NCI-H774 (cell line): Measurements from ENCODE around the gene MMP24.
A peak's percentile ranks its signal among the peaks of the same experiment; 100 is the strongest.
"Not testable (repeated sequence)": the region's sequence is repeated elsewhere in the genome, so short reads cannot be mapped to it uniquely, and the experiment has no call there.

Experiments used
- DNase-seq: peaks from one replicate; lab custom pipeline; 2025; lab: John Stamatoyannopoulos, UW

The MMP24 gene

DNA sequence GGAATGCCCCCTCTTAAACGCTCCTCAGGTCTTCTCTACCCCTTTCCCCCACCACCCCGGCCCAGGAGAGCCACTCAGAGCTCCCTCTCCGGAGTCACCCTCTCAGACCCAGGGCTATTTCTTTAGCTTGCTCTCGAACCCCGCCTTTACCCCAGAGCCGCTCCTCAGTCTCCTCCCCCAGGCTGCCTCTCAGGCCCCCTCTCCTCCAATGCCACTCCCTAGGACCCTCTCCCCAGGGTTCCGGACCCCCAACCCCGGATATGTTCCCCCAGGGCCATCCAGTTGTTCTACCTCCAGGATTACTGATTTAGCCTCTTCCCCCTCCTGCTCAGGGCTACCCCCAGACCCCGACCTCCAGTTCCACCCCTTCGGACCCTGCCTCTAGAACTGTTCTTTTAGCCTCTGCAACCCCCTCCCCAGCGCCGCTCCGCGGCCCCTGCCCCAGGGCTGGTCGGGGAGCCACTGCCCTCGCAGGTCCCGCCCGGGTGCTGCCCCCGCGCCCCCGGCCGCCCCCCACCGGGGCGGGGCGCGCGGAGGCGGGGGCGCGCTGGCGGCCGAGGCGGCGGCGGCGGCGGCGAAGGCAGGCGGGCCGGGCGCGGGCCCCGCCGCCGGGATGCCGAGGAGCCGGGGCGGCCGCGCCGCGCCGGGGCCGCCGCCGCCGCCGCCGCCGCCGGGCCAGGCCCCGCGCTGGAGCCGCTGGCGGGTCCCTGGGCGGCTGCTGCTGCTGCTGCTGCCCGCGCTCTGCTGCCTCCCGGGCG is at the start of gene MMP24:
Gene MMP24, plus strand, starts transcription at position 565 of the 758 bp plus-strand sequence. Its CDS starts 49 bp downstream, at position 614.
- DNase-seq = no peak

DNA sequence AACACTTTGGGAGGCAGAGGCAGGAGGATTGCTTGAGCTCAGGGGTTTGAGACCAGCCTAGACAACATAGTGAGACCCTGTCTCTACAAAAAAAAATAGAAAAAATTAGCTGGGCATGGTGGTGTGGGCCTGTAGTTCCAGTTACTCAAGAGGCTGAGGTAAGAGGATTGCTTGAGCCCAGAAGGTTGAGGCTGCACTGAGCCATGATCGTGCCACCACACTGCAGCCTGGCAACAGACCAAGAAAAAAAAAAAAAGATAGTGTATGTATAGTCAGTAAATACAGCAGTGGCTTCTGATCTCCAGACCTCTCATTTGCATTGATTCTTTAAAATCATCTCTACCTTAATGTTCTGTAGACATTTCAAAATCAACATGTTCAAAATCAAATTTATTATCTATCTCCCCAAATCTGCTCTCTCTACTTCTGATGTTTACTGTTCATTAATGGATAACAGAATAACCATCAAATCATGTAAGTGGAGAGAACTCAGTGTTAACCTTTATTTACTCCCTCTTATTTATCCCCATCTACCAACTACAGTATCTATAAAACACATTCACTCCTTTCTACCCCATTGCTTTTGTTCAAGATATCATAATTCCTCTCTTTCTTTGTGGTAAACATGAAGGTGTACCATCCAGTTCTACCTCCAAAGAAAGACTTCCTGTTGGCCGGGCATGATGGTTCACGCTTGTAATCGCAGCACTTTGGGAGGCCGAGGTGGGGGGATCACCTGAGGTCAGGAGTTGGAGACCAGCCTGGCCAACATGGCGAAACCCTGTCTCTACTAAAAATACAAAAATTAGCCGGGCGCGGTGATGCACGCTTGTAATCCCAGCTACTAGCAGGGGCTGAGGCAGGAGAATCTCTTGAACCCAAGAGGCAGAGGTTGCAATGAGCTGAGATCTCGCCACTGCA is 46.9 kb upstream of the MMP24 start:
- DNase-seq = no peak

DNA sequence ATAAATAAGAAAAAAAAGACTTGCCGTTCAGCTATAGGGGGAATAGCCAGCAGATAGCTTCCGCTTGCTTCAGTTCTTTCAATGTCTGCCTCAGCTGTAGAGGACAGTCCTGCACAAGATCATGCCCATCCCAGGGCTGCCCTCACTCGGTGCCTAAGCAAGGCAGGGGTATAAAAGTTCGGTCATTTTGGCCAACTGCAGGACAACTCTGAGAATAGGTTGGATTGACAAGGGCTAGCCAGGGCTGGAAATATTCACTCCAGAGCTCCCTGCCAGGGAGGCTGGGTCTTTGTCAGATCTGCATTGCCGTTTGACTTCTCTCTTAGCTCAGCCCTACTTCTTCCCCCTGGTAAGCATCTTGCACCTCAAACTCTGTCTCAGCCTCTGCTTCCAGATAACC is 46.2 kb upstream of the MMP24 start:
- no peak for DNase-seq

DNA sequence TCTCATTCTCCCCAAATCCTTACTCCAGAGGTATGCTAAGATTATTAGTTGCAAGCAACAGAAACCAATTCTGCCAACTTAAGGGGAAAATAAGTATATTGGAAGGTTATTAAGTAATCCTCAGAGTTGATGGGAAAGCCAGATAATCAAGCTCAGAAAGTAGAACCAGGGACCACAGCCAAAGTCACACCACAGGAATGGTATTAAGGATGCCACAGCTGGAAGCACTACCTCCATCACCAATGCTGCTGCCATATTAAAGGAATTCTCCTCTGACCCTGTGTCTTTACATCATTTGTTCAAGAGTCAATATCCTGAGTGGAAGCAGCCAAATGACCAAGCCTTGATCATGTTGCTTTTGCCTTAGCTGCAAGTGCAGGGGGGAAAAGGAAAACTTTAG is 44.8 kb upstream of the MMP24 start:
- no peak for DNase-seq

DNA sequence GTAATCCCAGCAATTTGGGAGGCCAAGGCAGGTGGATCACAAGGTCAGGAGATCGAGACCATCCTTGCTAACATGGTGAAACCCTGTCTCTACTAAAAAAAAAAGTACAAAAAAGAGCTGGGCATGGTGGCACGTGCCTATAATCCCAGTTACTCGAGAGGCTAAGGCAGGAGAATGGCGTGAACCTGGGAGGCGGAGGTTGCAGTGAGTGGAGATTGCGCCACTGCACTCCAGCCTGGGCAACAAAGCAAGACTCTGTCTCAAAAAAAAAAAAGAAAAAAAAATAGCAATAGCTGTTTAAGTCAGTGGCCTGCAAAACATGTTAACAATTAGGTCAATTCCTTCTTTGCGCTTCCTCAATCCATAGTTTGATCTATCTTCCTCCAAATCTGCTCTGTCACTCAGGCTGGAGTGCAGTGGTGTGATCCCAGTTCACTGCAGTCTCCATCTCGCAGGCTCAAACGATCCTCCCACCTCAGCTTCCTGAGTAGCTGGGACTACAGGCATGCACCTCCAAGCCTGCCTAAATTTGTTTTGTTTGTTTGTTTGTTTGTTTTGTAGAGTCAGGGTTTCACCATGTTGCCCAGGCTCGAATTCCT is 39.7 kb upstream of the MMP24 start:
- DNase-seq = not testable (repeated sequence)

DNA sequence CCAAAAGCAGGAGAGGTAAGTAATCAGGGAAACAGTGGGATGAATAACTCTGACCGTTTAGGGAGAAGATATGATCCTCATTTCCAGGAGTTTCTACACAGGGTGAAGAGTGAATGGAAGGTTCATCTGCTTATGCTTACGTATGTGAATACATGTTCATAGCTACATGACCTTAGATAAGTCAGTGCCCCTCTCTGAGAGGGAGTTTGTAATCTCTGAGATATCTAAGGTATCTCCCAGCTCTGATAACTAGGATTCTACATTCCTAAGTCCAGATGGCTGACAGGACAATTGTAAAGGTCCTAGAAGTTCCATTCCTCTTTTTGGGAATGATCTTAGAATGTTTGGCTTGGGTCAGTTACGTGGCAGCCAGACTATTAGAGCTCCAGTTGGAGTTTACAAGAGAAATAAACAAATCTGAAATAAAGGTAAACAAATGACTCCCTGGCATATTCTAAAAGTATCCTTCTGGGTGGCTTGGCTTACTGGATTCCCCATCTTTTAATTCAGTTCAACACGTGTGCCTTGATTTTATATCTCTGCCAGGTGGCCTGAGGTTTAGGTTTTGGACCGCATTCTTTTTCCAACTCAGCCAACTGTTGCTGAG is 38.8 kb upstream of the MMP24 start:
- no peak for DNase-seq

DNA sequence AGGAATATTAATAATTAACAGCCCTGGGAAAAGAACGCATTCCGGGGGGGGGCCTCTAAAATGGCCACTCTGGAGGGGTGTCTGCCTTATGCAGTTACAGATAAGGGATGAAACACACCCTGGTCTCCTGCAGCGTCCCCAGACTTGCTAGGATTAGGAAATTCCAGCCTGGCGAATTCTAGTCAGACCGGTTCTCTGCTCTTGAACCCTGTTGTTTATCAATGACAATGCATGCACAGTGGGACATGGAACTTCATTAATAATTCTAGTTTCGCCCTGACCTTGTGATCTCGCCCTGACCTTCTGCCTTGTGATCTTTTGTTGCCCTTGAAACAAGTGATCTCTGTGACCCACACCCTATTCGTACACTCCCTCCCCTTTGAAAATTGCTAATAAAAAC is 37.3 kb upstream of the MMP24 start:
- not testable (repeated sequence) for DNase-seq

DNA sequence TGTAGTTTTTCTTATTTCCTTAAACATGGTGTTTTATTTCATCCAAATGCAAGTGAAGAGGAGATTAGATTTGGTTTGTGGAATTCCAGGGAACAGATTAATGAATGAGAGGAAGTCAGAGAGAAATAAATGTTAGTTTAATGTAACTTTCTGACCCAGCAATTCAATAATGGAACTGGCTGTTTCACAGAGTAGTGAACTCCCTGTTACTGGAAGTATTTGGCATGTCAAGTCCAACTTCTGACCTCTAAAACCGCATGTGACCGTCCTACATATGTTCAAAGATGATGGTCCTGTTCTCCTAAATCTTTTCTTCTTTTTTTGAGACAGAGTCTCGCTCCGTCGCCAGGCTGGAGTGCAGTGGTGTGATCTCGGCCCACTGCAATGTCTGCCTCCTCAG is 35.9 kb upstream of the MMP24 start:
- DNase-seq = no peak

DNA sequence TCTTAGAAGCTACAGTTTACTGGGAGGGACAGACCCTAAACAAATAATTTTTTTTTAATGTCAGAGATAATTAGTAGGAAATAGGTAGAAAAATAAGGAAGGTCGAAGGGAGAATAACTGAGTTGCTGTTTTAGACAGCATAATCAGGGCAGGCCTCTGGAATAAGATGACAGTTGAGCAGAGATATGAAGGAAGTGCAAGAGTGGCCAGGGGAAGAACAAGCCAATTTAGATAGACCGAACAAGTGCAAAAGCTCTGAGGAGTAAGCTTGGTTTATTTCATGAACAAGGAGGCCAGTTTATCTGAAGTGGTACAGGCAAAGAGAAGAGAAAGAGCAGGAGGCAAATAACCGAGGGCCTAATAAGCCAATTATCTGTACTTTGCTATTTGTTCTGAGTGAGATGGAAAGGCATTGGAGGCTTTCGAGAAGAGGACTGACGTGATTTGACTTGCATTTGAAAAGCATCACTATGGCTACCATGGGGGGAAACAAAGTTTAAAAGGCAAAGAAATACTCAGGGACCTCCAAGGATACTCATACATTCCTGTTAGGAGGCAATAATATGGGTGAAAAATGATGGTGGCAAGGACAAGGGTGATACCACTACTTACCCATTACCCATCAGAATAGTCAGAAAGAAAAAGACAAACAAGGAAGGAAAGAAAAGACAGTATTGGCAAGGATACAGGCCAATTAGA is 34.9 kb upstream of the MMP24 start:
- no peak for DNase-seq

DNA sequence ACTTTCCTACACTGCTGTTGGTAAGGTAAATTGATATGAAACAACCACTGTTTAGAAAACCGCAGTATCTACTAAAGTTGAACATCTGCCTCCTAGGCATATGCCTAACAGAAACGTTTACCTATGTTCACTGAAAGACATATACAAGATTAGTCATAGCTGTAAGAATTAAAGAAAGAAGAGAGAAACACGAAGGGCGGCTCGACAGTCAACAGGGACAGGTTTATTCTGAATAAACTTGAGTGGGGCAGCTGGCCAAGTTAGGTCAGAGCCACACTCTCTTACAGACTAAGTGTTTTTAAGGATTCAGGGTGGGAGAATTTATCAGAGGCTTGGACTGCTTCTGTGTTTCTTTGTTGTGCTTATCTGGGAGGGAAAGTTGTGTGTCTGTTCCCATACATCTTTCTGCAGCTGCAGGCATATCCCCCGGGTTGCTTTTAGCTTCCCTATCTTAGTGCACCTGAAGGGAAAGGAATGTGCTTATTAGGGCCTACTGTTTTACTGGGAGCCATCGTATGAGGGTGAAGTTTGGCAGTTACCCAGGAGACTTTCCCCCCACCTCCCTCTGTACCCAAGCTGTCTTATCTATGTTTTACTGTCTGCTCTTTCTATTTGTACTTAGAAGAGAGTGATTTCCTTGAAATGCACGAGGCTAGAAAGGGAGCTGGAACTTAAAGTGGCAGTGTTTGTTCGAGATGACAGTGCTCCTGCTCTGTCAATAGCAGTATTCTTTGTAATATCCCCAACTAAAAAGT is 34.2 kb upstream of the MMP24 start:
- no peak for DNase-seq

DNA sequence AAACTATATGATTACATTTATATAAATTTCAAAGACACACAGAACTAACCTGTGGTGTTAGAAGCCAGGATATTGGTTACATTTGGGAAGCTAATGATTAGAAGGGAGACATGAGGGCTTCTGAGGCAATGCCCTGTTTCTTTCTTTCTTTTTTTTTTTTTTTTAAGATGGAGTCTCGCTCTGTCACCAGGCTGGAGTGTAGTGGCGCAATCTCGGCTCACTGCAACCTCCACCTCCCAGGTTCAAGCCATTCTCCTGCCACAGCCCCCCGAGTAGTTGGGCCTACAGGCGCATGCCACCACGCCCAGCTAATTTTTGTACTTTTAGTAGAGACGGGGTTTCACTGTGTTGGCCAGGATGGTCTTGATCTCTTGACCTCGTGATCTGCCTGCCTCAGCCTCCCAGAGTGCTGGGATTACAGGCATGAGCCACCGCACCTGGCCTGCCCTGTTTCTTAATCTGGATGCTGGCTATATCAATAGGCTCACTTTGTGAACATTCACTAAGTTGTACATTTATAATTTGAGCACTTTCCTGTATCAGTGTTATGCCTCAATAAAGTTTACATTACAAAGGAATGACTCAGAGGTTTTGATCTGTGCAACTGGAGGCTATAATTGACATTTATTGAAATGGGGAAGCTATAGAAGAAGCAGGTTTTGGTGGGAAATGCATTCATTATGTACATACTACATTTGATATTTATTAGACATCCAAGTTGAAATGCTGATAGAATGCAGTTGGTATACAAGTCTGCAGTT is 33.3 kb upstream of the MMP24 start:
- not testable (repeated sequence) for DNase-seq

DNA sequence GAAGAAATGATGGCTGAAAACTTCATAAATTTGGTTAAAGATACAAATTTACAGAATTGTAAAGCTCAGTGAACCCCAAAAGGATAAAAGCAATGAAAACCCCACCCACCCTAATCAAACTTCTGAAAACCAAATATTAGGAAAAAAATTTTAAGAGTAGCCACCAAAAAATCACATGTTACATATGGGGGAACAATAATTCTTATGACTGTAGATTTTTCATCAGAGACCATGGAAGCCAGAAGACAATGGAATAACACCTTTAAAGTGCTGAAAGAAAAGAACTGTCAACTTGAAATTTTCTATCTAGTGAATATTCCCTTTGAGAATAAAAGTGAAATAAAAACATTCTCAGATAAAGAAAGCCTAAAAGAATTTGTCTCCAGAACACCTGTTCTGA is 30.2 kb upstream of the MMP24 start:
- no peak for DNase-seq

DNA sequence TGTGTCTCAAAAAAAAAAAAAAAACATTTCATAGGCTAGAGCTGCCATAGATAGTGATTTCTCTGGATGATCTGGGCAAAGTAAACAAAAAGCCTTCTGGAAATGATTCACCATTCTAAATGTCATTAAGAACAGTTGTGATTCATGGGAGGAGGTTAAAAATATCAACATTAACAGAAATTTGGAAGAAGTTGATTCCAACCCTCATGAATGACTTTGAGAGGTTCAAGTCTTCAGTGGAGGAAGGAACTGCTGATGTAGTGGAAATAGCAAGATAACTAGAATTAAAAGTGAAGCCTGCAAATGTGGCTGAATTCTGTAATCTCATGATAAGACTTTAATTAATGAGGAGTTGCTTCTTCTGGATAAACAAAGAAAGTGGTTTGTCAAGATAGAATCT is 26.8 kb upstream of the MMP24 start:
- no peak for DNase-seq

DNA sequence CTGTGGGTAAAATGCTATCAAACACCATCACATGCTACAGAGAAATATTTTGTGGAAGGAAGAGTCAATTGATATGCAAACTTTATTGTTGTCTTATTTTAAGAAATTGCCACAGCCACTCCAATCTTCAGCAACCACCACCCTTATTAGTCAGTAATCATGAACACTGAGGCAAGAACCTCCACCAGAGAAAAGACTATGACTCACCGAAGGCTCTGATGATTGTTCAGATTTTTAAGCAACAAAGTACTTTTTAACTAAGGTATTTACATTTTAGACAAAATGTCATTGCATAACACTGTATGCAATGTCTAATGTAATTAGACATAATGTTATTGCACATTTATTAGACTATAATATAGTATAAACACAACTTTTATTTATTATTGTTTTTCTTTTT is 26.2 kb upstream of the MMP24 start:
- DNase-seq = no peak

DNA sequence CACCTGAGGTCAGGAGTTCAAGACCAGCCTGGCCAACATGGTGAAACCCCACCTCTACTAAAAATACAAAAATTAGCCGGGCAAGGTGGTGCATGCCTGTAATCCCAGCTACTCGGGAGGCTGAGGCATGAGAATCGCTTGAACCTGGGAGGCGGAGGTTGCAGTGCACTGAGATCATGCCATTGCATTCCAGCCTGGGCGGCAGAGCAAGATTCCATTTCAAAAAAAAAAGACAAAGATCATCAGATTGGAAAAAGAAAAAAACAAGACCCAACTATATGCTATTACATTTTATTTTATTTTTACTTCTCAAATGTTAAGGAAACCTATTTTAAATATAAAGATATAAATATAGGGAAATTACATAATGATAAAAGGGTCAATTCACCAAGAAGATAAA is 25.0 kb upstream of the MMP24 start:
- DNase-seq = not testable (repeated sequence)

DNA sequence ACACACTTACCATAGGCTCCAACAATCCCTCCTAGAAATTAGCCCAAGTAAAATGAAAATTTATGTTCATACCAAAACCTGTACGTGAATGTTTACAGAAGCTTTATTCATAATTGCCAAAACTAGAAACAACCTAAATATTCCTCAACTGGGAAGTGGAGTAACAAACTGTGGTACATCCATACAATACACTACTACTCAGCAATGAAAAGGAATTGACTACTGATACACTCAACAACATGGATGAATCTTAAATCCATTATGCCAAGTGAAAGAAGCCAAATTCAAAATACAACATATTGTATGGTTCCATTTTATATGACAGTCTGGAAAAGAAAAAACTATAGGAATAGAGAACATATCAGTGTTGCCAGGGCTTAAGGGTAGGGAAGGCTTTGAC is 19.7 kb upstream of the MMP24 start:
- DNase-seq = no peak

DNA sequence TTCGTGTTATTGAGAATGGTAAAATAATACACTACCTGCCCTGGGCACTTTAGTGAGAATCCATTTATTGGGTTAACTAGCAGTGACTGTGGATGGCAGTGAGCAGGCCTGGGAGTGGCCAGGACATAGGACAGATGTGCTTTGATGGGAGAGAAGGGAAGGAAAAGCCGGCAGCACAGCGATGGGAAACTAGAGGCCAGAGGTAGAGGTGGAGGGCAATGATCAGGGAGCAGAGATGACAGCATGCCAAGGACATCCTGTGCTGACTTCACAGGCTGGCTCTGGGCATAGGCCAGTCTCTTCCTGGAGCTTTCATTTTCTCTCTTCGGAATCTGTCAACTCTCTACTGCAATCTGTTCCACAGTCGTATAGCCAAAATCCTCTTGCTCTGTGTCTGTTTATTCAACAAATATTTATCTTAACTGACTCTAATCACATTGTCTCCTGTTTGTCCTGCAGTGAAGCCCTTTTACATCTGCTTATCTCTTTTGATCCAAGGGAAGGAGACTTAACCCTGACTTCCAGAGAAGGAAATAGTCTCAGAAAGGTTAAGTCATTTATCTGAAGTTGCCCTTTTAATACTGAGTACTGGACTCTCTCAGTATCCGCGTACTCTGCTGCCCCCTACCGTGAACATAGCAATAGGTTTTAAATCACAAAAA is 18.4 kb upstream of the MMP24 start:
- DNase-seq = peak; percentile 58

DNA sequence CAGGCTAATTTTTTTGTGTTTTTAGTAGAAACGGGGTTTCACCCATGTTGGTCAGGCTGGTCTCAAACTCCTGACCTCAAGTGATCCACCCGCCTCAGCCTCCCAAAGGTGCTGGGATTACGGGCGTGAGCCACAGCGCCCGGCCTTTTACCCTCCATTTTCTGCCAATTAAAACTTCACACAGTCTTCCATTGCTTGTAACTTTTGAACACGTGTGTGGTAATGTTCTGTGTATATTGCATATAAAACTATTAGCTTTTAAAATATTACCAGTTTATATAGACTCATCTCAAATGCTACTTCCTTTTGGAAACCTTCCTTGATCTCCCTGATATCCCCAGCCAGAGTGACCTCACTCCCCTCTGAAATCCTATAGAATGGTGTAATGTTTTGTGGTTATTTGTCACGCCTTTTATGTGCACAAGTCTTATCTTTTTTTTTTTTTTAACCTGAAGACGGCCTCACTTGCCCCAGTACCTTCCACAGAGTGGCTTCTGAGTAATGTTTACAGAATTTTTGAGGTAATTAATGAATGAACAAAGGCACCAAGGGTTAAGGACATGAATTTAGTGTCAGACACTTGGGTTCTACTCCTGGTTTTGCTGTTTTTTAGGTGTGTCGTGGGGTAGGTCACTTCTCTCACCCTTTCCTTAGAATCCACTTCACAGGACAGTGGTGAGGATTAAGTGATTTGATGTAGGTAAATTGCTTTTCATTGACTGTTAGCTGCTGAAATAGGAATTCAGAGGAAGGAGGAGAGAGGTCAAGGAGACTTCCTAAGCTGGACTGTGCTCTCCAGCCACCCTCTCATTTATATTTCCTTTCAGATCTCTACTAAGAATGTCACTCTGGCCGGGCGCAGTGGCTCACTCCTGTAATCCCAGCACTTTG is 11.2 kb upstream of the MMP24 start:
- DNase-seq = no peak

DNA sequence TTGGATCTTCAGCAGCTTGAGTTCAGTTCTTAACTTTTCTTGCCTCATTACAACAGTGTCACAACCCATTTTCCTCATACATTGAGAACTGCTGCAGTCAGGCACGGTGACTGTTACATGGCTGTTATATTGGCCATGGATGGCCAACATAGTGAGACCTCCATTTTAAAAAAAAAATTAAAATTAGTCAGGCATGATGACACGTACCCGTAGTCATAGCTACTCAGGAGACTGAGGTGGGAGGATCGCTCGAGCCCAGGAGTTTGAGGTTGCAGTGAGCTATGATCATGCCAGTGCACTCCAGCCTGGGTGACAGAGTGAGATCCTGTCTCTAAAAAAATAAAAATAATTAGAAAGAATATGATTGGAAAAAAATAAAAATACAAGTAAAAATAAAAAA is 9.9 kb upstream of the MMP24 start:
- no peak for DNase-seq
